HCT116 (cell line): ENCODE measurements around the gene MYO7A. TPM values are rescaled to one million over a fixed set of nuclear protein-coding genes. Genes with fewer than 3 reads are reported as not detected.

Experiments used
- ATAC-seq: fragments of 200-7000 bp; cut with Tn5 transposase; 2 replicates; pipeline ENCODE4 v1.9.1; 2020; ENCODE audit warnings: mild to moderate bottlenecking, moderate library complexity
- BruUV-seq: library from RNA; stranded (reverse); fragments of 400-500 nt; replicated peaks from 2 replicates; lab custom pipeline; 2021; lab: Mats Ljungman, UMichigan
- CTCF ChIA-PET: fragments of 300-600 bp; sonication (Branson Sonifier 250); formaldehyde crosslinking; loops from one replicate; lab custom pipeline; 2021; ENCODE audit warnings: antibody characterized with exemption; lab: Charles Lee
- POLR2A ChIA-PET: fragments of 300-600, 350-600 bp; sonication (Branson Sonifier 250); formaldehyde crosslinking; loops from one replicate; lab custom pipeline; 2021; ENCODE audit warnings: antibody characterized with exemption; lab: Charles Lee
- RAD21 ChIA-PET, 2 experiments: fragments of 300-600 bp; sonication (Branson Sonifier 250); formaldehyde crosslinking; loops; one replicate each; lab custom pipeline; 2023; ENCODE audit warnings: low total read pairs in 2 of 2; ENCODE audit not compliant: uncharacterized antibody in 2 of 2, unreplicated experiment in 2 of 2, low non-redundant PET in 1 of 2; lab: Charles Lee
- DNase-seq: peaks from one replicate; pipeline ENCODE4 v3.0.0-alpha.2; 2010; ENCODE audit warnings: low read depth, low spot score
- H2AFZ ChIP-seq: fragments of 200-600 bp; shearing (Covaris generic), sonication (generic); 2 replicates; pipeline ENCODE4 v1.6.1; 2017; ENCODE audit warnings: low read depth, mixed run types, mixed read lengths, antibody characterized with exemption, low read length; ENCODE audit not compliant: poor library complexity, severe bottlenecking
- H3K27ac ChIP-seq: 2 replicates; pipeline ENCODE4 v1.5.1; 2012; ENCODE audit warnings: low read depth, low read length
- H3K27me3 ChIP-seq: fragments of 200-600 bp; sonication (generic); 2 replicates; pipeline ENCODE4 v1.6.1; 2016; ENCODE audit warnings: mixed run types, low read length, mixed read lengths; ENCODE audit not compliant: insufficient read depth
- H3K36me3 ChIP-seq, 2 experiments: fragments of 200-500 bp in 1 of 2; fragments of 200-600 bp in 1 of 2; sonication (Bioruptor generic) in 1 of 2; sonication (generic) in 1 of 2; 2 replicates each; pipeline versions ENCODE4 v1.5.1 to v1.6.1; 2014 to 2016; ENCODE audit warnings: low read length in 2 of 2, inconsistent platforms in 1 of 2, mixed read lengths in 1 of 2, mixed run types in 1 of 2; ENCODE audit not compliant: insufficient read depth in 2 of 2, control insufficient read depth in 1 of 2
- H3K4me1 ChIP-seq, 2 experiments: fragments of 200-600 bp in 1 of 2; sonication (generic) in 1 of 2; 2 replicates each; pipeline versions ENCODE4 v1.5.1 to v1.6.1; 2012 to 2017; ENCODE audit warnings: low read length in 2 of 2, inconsistent platforms in 1 of 2, mild to moderate bottlenecking in 1 of 2, mixed read lengths in 1 of 2, mixed run types in 1 of 2, moderate library complexity in 1 of 2; ENCODE audit not compliant: insufficient read depth in 2 of 2, control insufficient read depth in 1 of 2
- H3K4me2 ChIP-seq: fragments of 200-600 bp; sonication (generic); 2 replicates; pipeline ENCODE4 v1.6.1; 2017; ENCODE audit warnings: mixed run types, low read length, mixed read lengths
- H3K4me3 ChIP-seq, 2 experiments: fragments of 200-600 bp in 1 of 2; sonication (generic) in 1 of 2; replicated peaks in 1 of 2; 2 replicates each; pipeline ENCODE4 v1.5.1; 2011 to 2016; ENCODE audit warnings: low read length in 2 of 2, control low read depth in 1 of 2, low read depth in 1 of 2, mild to moderate bottlenecking in 1 of 2, mixed read lengths in 1 of 2, mixed run types in 1 of 2
- H3K79me2 ChIP-seq: fragments of 200-600 bp; sonication (generic); 2 replicates; pipeline ENCODE4 v1.6.1; 2017; ENCODE audit warnings: mild to moderate bottlenecking, mixed run types, low read length, moderate library complexity, mixed read lengths; ENCODE audit not compliant: insufficient read depth
- H3K9ac ChIP-seq: fragments of 200-600 bp; sonication (generic); 2 replicates; pipeline ENCODE4 v1.6.1; 2016; ENCODE audit warnings: low read length, mixed read lengths
- H3K9me2 ChIP-seq: fragments of 200-600 bp; sonication (generic), shearing (Covaris generic); 2 replicates; pipeline ENCODE4 v1.6.1; 2017; ENCODE audit warnings: mixed run types, mild to moderate bottlenecking, moderate library complexity; ENCODE audit not compliant: insufficient read depth
- H3K9me3 ChIP-seq, 2 experiments: fragments of 200-500 bp in 1 of 2; fragments of 200-600 bp in 1 of 2; sonication (Bioruptor generic) in 1 of 2; sonication (generic) in 1 of 2; 2 replicates each; pipeline ENCODE4 v1.6.1; 2014 to 2017; ENCODE audit warnings: low read length in 2 of 2, mixed read lengths in 2 of 2, inconsistent platforms in 1 of 2, low read depth in 1 of 2, mild to moderate bottlenecking in 1 of 2, mixed run types in 1 of 2, moderate library complexity in 1 of 2; ENCODE audit not compliant: control insufficient read depth in 1 of 2, insufficient read depth in 1 of 2
- H4K20me1 ChIP-seq: fragments of 200-600 bp; sonication (generic), shearing (Covaris generic); 2 replicates; pipeline ENCODE4 v1.6.1; 2017; ENCODE audit warnings: mixed run types, mild to moderate bottlenecking, moderate library complexity; ENCODE audit not compliant: insufficient read depth
- CEBPB ChIP-seq: IDR thresholded peaks from 2 replicates; pipeline ENCODE4 v1.6.1; 2012; ENCODE audit warnings: low read depth
- EGR1 ChIP-seq: IDR thresholded peaks from 2 replicates; pipeline ENCODE4 v1.6.1; 2012; ENCODE audit warnings: low read depth
- EZH2 ChIP-seq: fragments of 200-600 bp; sonication (generic); IDR thresholded peaks from 2 replicates; pipeline ENCODE4 v1.6.1; 2017; ENCODE audit warnings: antibody characterized with exemption, mixed run types
- EZH2phosphoT487 ChIP-seq: fragments of 200-600 bp; IDR thresholded peaks from 2 replicates; pipeline ENCODE4 v1.6.1; 2018; ENCODE audit warnings: antibody characterized with exemption, borderline replicate concordance
- FOSL1 ChIP-seq: IDR thresholded peaks from 2 replicates; pipeline ENCODE4 v1.6.1; 2012; ENCODE audit warnings: low read depth
- SIN3A ChIP-seq: IDR thresholded peaks from 2 replicates; pipeline ENCODE4 v1.6.1; 2012; ENCODE audit warnings: low read depth
- SRF ChIP-seq: IDR thresholded peaks from 2 replicates; pipeline ENCODE4 v1.6.1; 2012; ENCODE audit warnings: low read depth
- ZFX ChIP-seq: fragments of 450-650 bp; IDR thresholded peaks from 2 replicates; pipeline ENCODE4 v1.6.1; 2017
- ZNF274 ChIP-seq: fragments of 200-500 bp; sonication (Bioruptor generic); IDR thresholded peaks from 2 replicates; pipeline ENCODE4 v1.6.1; 2014; ENCODE audit warnings: mild to moderate bottlenecking, low read depth, low read length, inconsistent platforms
- intact Hi-C: fragments of 100-400 bp; cut with micrococcal nuclease; formaldehyde crosslinking; loops from 2 replicates; pipeline ENCODE4 v1.10.0; 2022
- total RNA-seq: library from RNA; stranded (reverse); gene quantifications from one replicate; pipeline ENCODE4 v1.2.1, GENCODE V29; 2021; ENCODE audit not compliant: unreplicated experiment
- TF ChIP-seq, protein P1 (sequence below): IDR thresholded peaks from 2 replicates; pipeline ENCODE4 v1.6.1; 2012
- TF ChIP-seq, protein P2 (sequence below), 3 experiments: fragments of 200-600 bp in 1 of 3; sonication (generic) in 1 of 3; IDR thresholded peaks in 2 of 3; conservative IDR thresholded peaks in 1 of 3; 2 replicates each; pipeline ENCODE4 v1.5.1; 2012 to 2017; ENCODE audit warnings: low read depth in 2 of 3, low read length in 2 of 3, antibody characterized with exemption in 1 of 3, borderline replicate concordance in 1 of 3, control low read depth in 1 of 3, mild to moderate bottlenecking in 1 of 3, mixed read lengths in 1 of 3, mixed run types in 1 of 3, moderate library complexity in 1 of 3; ENCODE audit not compliant: insufficient read depth in 1 of 3

MYO7A gene
- total RNA-seq, 1 experiment from 2014 or later, result 1.8 TPM

DNA sequence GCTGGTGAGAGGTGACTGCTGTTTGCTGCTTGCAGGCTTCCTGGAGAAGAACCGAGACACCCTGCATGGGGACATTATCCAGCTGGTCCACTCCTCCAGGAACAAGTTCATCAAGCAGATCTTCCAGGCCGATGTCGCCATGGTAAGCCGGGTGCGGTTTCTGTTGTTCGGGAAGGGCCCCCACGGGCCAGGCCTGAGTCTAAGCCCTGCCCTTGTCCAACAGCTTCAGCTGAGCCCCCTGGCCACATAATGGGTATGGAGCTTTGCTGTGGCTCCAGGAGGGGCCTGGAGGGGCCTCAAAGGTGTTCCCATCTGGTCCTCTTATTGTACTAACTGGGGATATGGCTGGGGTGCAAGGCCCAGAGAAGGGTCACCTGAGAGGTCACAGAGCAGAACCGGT lies 38.0 kb downstream of the MYO7A start:
- H3K79me2 ChIP-seq, result no peaks in the 10 kb centered on the region
- H3K9me3 ChIP-seq, result no peaks in the 10 kb centered on the region
- TF ChIP-seq EGR1, result no peak
- TF ChIP-seq, protein P1, sequence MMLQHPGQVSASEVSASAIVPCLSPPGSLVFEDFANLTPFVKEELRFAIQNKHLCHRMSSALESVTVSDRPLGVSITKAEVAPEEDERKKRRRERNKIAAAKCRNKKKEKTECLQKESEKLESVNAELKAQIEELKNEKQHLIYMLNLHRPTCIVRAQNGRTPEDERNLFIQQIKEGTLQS, result no peak
- no peak for TF ChIP-seq EZH2
- TF ChIP-seq ZFX, result no peak
- TF ChIP-seq, protein P2, sequence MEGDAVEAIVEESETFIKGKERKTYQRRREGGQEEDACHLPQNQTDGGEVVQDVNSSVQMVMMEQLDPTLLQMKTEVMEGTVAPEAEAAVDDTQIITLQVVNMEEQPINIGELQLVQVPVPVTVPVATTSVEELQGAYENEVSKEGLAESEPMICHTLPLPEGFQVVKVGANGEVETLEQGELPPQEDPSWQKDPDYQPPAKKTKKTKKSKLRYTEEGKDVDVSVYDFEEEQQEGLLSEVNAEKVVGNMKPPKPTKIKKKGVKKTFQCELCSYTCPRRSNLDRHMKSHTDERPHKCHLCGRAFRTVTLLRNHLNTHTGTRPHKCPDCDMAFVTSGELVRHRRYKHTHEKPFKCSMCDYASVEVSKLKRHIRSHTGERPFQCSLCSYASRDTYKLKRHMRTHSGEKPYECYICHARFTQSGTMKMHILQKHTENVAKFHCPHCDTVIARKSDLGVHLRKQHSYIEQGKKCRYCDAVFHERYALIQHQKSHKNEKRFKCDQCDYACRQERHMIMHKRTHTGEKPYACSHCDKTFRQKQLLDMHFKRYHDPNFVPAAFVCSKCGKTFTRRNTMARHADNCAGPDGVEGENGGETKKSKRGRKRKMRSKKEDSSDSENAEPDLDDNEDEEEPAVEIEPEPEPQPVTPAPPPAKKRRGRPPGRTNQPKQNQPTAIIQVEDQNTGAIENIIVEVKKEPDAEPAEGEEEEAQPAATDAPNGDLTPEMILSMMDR (IDR thresholded peaks at IDR 0.05 in 2 of 3, conservative IDR thresholded peaks at IDR 0.05 in 1 of 3; ENCODE audit: borderline replicate concordance in 1 of 3, insufficient read depth in 1 of 3, low read depth in 2 of 3, low read length in 2 of 3), result no peak
- TF ChIP-seq EZH2phosphoT487, result no peak
- no peak for TF ChIP-seq ZNF274
- TF ChIP-seq FOSL1, result no peak
- no peak for TF ChIP-seq SRF
- no peak for TF ChIP-seq CEBPB
- TF ChIP-seq SIN3A, result no peak
- intact Hi-C loops, result no loop called here
- ChIA-PET CTCF (no interaction called here), RAD21 (no interaction called here), POLR2A (no interaction called here)
- no peak overlapping the region for H3K4me2 ChIP-seq
- no peaks in the 10 kb centered on the region for H3K9me2 ChIP-seq
- no peaks in the 10 kb centered on the region for H3K27me3 ChIP-seq
- no peaks in the 10 kb centered on the region for H3K4me1 ChIP-seq
- H3K27ac ChIP-seq, result no peak overlapping the region
- H3K9ac ChIP-seq, result no peak overlapping the region
- BruUV-seq, result no TSS peak
- no peak overlapping the region for H3K4me3 ChIP-seq
- no peak overlapping the region for H2AFZ ChIP-seq
- ATAC-seq (no peak), DNase-seq (no peak)
- no peaks in the 10 kb centered on the region for H4K20me1 ChIP-seq
- H3K36me3 ChIP-seq, result no peaks in the 10 kb centered on the region
